GM19372 (cell line): ENCODE data around the gene MAP3K20.
"Not testable (repeated sequence)": the region's sequence is repeated elsewhere in the genome, so short reads cannot be mapped to it uniquely, and the experiment has no call there.

Experiments used
- ATAC-seq: cut with Tn5 transposase; IDR thresholded peaks from one replicate; pipeline ENCODE4 v1.9.1; 2021; ENCODE audit warnings: mild to moderate bottlenecking, low read depth, moderate library complexity; ENCODE audit not compliant: unreplicated experiment

MAP3K20 gene

GRCh38 chr2:173117678-173118077, 42.0 kb downstream of the MAP3K20 start:
- ATAC-seq, result no peak

GRCh38 chr2:173118395-173118794, 42.7 kb downstream of the MAP3K20 start:
- ATAC-seq, result no peak

- ATAC-seq, result no peak
Measured at GRCh38 chr2:173119069-173119807, 43.6 kb downstream of the MAP3K20 start.

- no peak for ATAC-seq
Measured at GRCh38 chr2:173119944-173120343, 44.3 kb downstream of the MAP3K20 start.

- ATAC-seq, result no peak
Measured at GRCh38 chr2:173122936-173123335, 47.3 kb downstream of the MAP3K20 start.

- no peak for ATAC-seq
Measured at GRCh38 chr2:173124441-173124840, 48.8 kb downstream of the MAP3K20 start.

GRCh38 chr2:173126819-173127218, 51.2 kb downstream of the MAP3K20 start:
- ATAC-seq, result no peak

GRCh38 chr2:173128132-173128531, 52.5 kb downstream of the MAP3K20 start:
- not testable (repeated sequence) for ATAC-seq

GRCh38 chr2:173130496-173131465, 55.1 kb downstream of the MAP3K20 start:
- no peak for ATAC-seq

GRCh38 chr2:173132531-173132930, 56.9 kb downstream of the MAP3K20 start:
- ATAC-seq, result no peak

GRCh38 chr2:173134703-173135102, 59.1 kb downstream of the MAP3K20 start:
- ATAC-seq, result no peak

- ATAC-seq, result no peak
Measured at GRCh38 chr2:173136067-173136466, 60.4 kb downstream of the MAP3K20 start.

- ATAC-seq, result no peak
Measured at GRCh38 chr2:173136599-173136998, 61.0 kb downstream of the MAP3K20 start.

- no peak for ATAC-seq
Measured at GRCh38 chr2:173137610-173138009, 62.0 kb downstream of the MAP3K20 start.

- ATAC-seq, result no peak
Measured at GRCh38 chr2:173138962-173139361, 63.3 kb downstream of the MAP3K20 start.

GRCh38 chr2:173141666-173142065, 66.0 kb downstream of the MAP3K20 start:
- no peak for ATAC-seq

GRCh38 chr2:173145454-173145853, 69.8 kb downstream of the MAP3K20 start:
- ATAC-seq, result no peak

- no peak for ATAC-seq
Measured at GRCh38 chr2:173146590-173146989, 70.9 kb downstream of the MAP3K20 start.

- ATAC-seq, result no peak
Measured at GRCh38 chr2:173148520-173148919, 72.9 kb downstream of the MAP3K20 start.

GRCh38 chr2:173149491-173149890, 73.8 kb downstream of the MAP3K20 start:
- ATAC-seq, result peak; percentile 82

- ATAC-seq, result no peak
Measured at GRCh38 chr2:173150087-173150486, 74.4 kb downstream of the MAP3K20 start.
